ENCODE measurements around the gene CCNB1IP1. TPM values are rescaled to one million over a fixed set of nuclear protein-coding genes. Genes with fewer than 3 reads are reported as not detected.
A peak's percentile ranks its signal among the peaks of the same experiment; 100 is the strongest.

The CCNB1IP1 gene
- total RNA-seq, 1 experiment from 2014 or later: 34.0 TPM

Small RNA genes within 50 kb of the gene (small RNA-seq; reads per million reads assigned to genes)
- gene SNORA79B: not detected
- 289 reads per million, percentile 98 among the genes with 10 or more reads in this experiment for gene SNORD126

Other genes with a start within 250 kb of the CCNB1IP1 start
- gene OR4K17, start 222.5 kb downstream of the CCNB1IP1 start, total RNA-seq (2014; rRNA removed; shearing (Covaris generic)): not detected in 2 replicates
- not detected in 2 replicates for gene OR4N5, start 194.5 kb downstream of the CCNB1IP1 start, total RNA-seq (2014; rRNA removed; shearing (Covaris generic))
- not detected in 2 replicates for gene OR11G2, start 142.4 kb downstream of the CCNB1IP1 start, total RNA-seq (2014; rRNA removed; shearing (Covaris generic))
- gene OR11H6, start 109.6 kb downstream of the CCNB1IP1 start, total RNA-seq (2014; rRNA removed; shearing (Covaris generic)): not detected in 2 replicates
- not detected in 2 replicates for gene OR11H7, start 104.3 kb downstream of the CCNB1IP1 start, total RNA-seq (2014; rRNA removed; shearing (Covaris generic))
- gene OR11H4, start 94.0 kb downstream of the CCNB1IP1 start, total RNA-seq (2014; rRNA removed; shearing (Covaris generic)): not detected in 2 replicates
- gene TTC5, start 27.3 kb downstream of the CCNB1IP1 start, total RNA-seq (2014; rRNA removed; shearing (Covaris generic)): 3.7 and 5.3 TPM in 2 replicates
- gene PARP2, start 10.4 kb upstream of the CCNB1IP1 start, total RNA-seq (2014; rRNA removed; shearing (Covaris generic)): 13.7 and 14.3 TPM in 2 replicates
- 10.9 and 12.6 TPM in 2 replicates for gene TEP1, start 80.2 kb upstream of the CCNB1IP1 start, total RNA-seq (2014; rRNA removed; shearing (Covaris generic))
- not detected in 2 replicates for gene KLHL33, start 102.9 kb upstream of the CCNB1IP1 start, total RNA-seq (2014; rRNA removed; shearing (Covaris generic))
- gene OSGEP, start 121.5 kb upstream of the CCNB1IP1 start, total RNA-seq (2014; rRNA removed; shearing (Covaris generic)): 44.2 and 44.5 TPM in 2 replicates
- gene APEX1, start 121.9 kb upstream of the CCNB1IP1 start, total RNA-seq (2014; rRNA removed; shearing (Covaris generic)): 64.0 TPM in 2 replicates
- gene PIP4P1, start 128.2 kb upstream of the CCNB1IP1 start, total RNA-seq (2014; rRNA removed; shearing (Covaris generic)): 33.1 and 35.7 TPM in 2 replicates
- gene PNP, start 136.1 kb upstream of the CCNB1IP1 start, total RNA-seq (2014; rRNA removed; shearing (Covaris generic)): 82.7 and 90.1 TPM in 2 replicates
- gene RNASE10, start 172.3 kb upstream of the CCNB1IP1 start, total RNA-seq (2014; rRNA removed; shearing (Covaris generic)): not detected in 2 replicates
- gene RNASE9, start 227.8 kb upstream of the CCNB1IP1 start, total RNA-seq (2014; rRNA removed; shearing (Covaris generic)): not detected in 2 replicates